ENCODE data around the gene FLVCR1.
A peak's percentile ranks its signal among the peaks of the same experiment; 100 is the strongest.

DNA sequence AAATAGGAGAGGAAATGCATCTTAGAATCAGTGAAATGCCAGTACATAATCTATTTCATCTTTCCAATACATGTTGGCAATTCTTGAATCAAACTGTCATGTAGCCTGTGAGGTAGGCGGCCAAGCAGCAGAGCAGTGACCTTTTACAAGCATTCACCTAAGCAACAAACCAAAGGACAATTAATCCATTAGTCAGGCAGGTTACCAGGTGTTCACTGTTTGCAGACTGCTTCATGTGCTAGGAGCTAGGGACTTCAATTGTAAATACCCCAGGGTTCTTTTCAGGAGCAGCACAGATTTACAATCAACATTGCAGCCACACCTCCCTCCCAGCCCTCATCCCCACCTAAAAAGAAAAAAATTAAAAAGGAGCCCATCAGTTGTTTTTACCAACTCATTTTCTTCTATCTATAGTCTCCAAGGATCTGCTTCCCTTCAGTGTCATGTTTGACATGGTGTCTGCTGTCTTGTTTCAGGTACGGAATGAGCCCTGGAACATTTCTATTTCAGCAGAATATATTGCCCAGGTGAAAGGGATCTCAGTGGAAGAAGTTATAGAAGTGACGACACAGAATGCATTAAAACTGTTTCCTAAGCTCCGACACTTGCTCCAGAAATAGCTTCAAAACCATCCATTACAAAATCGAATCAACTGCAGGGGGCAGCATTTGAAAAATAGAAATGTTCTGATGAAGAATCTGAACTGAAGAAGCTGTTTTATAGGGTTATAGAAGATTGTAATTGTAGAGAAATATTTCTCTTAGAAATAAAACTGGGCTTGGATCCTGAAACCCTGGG, 43.3 kb upstream of the FLVCR1 start:
- no peak for TF ChIP-seq POLR2A (IDR thresholded peaks at IDR 0.05)
- TF ChIP-seq, protein P1, sequence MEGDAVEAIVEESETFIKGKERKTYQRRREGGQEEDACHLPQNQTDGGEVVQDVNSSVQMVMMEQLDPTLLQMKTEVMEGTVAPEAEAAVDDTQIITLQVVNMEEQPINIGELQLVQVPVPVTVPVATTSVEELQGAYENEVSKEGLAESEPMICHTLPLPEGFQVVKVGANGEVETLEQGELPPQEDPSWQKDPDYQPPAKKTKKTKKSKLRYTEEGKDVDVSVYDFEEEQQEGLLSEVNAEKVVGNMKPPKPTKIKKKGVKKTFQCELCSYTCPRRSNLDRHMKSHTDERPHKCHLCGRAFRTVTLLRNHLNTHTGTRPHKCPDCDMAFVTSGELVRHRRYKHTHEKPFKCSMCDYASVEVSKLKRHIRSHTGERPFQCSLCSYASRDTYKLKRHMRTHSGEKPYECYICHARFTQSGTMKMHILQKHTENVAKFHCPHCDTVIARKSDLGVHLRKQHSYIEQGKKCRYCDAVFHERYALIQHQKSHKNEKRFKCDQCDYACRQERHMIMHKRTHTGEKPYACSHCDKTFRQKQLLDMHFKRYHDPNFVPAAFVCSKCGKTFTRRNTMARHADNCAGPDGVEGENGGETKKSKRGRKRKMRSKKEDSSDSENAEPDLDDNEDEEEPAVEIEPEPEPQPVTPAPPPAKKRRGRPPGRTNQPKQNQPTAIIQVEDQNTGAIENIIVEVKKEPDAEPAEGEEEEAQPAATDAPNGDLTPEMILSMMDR (IDR thresholded peaks at IDR 0.05) = peak; percentile 44 to 59 (median 46)

Data from right lobe of liver (tissue), 4 donors.